Brain microvascular endothelial cell (primary cell): ENCODE measurements around the gene WNT9A.

Experiments
- DNase-seq: peaks from one replicate; pipeline ENCODE4 v3.0.0-alpha.2; 2020
- H3K27ac ChIP-seq: fragments of 250-450 bp; sonication (Bioruptor Pico); 2 replicates; pipeline ENCODE4 v1.5.1; 2020; ENCODE audit warnings: mild to moderate bottlenecking, moderate library complexity
- H3K27me3 ChIP-seq: fragments of 250-450 bp; sonication (Bioruptor Pico); replicated peaks from 2 replicates; pipeline ENCODE4 v1.5.1; 2020; ENCODE audit warnings: mild to moderate bottlenecking
- H3K36me3 ChIP-seq: fragments of 250-450 bp; sonication (Bioruptor Pico); replicated peaks from 2 replicates; pipeline ENCODE4 v1.5.1; 2020; ENCODE audit warnings: mild to moderate bottlenecking
- H3K4me3 ChIP-seq: 2 replicates; pipeline ENCODE4 v1.5.1; 2011; ENCODE audit warnings: low read depth, mild to moderate bottlenecking, control low read depth, low read length, moderate library complexity
- CTCF ChIP-seq: IDR thresholded peaks from 2 replicates; pipeline ENCODE4 v1.5.1; 2011; ENCODE audit warnings: low read depth, mild to moderate bottlenecking, moderate library complexity, low read length, control low read depth, inconsistent platforms; ENCODE audit errors: missing control alignments
- in situ Hi-C: cut with HindIII; loops from 2 replicates; pipeline ENCODE4 v1.10.0; 2017; ENCODE audit warnings: low sequenced_read_pairs, low pct_ligation_motif_present

The WNT9A gene

GRCh38 chr1:227919906-227920305, 27.8 kb downstream of the WNT9A start:
- DNase-seq, result no peak
- Histone ChIP-seq H3K4me3 (no peak overlapping the region), H3K27ac (no peak overlapping the region), H3K36me3 (no peaks in the 10 kb centered on the region), H3K27me3 (no peaks in the 10 kb centered on the region)
- TF ChIP-seq CTCF, result no peak
- in situ Hi-C loops, result no loop called here

- in situ Hi-C loops, result no loop called here
- DNase-seq, result no peak
- Histone ChIP-seq H3K27me3 (no peaks in the 10 kb centered on the region), H3K27ac (no peak overlapping the region), H3K4me3 (no peak overlapping the region), H3K36me3 (no peaks in the 10 kb centered on the region)
- TF ChIP-seq CTCF, result no peak
Measured at GRCh38 chr1:227918736-227919135, 29.0 kb downstream of the WNT9A start.

- Histone ChIP-seq H3K27me3 (no peaks in the 10 kb centered on the region), H3K27ac (no peak overlapping the region), H3K4me3 (no peak overlapping the region), H3K36me3 (no peaks in the 10 kb centered on the region)
- DNase-seq, result no peak
- in situ Hi-C loops, result no loop called here
- no peak for TF ChIP-seq CTCF
Measured at GRCh38 chr1:227918083-227918700, 29.5 kb downstream of the WNT9A start.

GRCh38 chr1:227917081-227917950, 30.4 kb downstream of the WNT9A start:
- TF ChIP-seq CTCF, result no peak
- H3K4me3 ChIP-seq, result no peak overlapping the region
- no peak overlapping the region for H3K27ac ChIP-seq
- in situ Hi-C loops, result no loop called here
- no peak for DNase-seq
- no peaks in the 10 kb centered on the region for H3K27me3 ChIP-seq
- no peaks in the 10 kb centered on the region for H3K36me3 ChIP-seq

GRCh38 chr1:227916655-227917054, 31.1 kb downstream of the WNT9A start:
- in situ Hi-C loops, result no loop called here
- Histone ChIP-seq H3K27me3 (no peaks in the 10 kb centered on the region), H3K36me3 (no peaks in the 10 kb centered on the region), H3K27ac (no peak overlapping the region), H3K4me3 (no peak overlapping the region)
- no peak for TF ChIP-seq CTCF
- DNase-seq, result no peak
